H1 (cell line): ENCODE results near the gene PAK5. TPM values are rescaled to one million over a fixed set of nuclear protein-coding genes. Genes with fewer than 3 reads are reported as not detected.
A peak's percentile ranks its signal among the peaks of the same experiment; 100 is the strongest.

ENCODE experiments used
- BRCA1 ChIP-seq: IDR thresholded peaks from 2 replicates; pipeline ENCODE4 v1.6.1; 2012; ENCODE audit warnings: low read depth, low read length, improper control_type of control experiment
- CREB1 ChIP-seq: IDR thresholded peaks from 2 replicates; pipeline ENCODE4 v1.6.1; 2012; ENCODE audit warnings: inconsistent platforms
- CTBP2 ChIP-seq: IDR thresholded peaks from 2 replicates; pipeline ENCODE4 v1.7.0; 2011; ENCODE audit warnings: borderline replicate concordance, mild to moderate bottlenecking, moderate library complexity, mixed read lengths, low read length; ENCODE audit not compliant: insufficient read depth, insufficient read length
- EZH2 ChIP-seq: fragments of 200-600 bp; sonication (generic); IDR thresholded peaks from 2 replicates; pipeline ENCODE4 v1.7.1; 2012; ENCODE audit warnings: low read depth, mild to moderate bottlenecking, moderate library complexity, low read length, inconsistent platforms; ENCODE audit not compliant: severe bottlenecking
- HDAC6 ChIP-seq: IDR thresholded peaks from one replicate; pipeline ENCODE4 v1.7.1; 2012; ENCODE audit warnings: low read depth, mild to moderate bottlenecking, inconsistent platforms, low read length, moderate library complexity
- KDM5A ChIP-seq: fragments of 200-600 bp; IDR thresholded peaks from 2 replicates; pipeline ENCODE4 v1.7.1; 2012; ENCODE audit warnings: mild to moderate bottlenecking, low read length, inconsistent platforms, mixed read lengths
- PHF8 ChIP-seq: fragments of 200-600 bp; sonication (generic); conservative IDR thresholded peaks from 2 replicates; pipeline ENCODE4 v1.7.1; 2012; ENCODE audit warnings: low read depth, mild to moderate bottlenecking, inconsistent platforms, low read length, moderate library complexity
- POLR2AphosphoS5 ChIP-seq: IDR thresholded peaks from 2 replicates; pipeline ENCODE4 v1.6.1; 2011; ENCODE audit warnings: low read depth, low read length
- RAD21 ChIP-seq, 2 experiments: IDR thresholded peaks in 1 of 2; conservative IDR thresholded peaks in 1 of 2; 2 replicates each; pipeline ENCODE4 v1.6.1; 2011; ENCODE audit warnings: low read depth in 2 of 2, low read length in 2 of 2, improper control_type of control experiment in 1 of 2, inconsistent platforms in 1 of 2, mild to moderate bottlenecking in 1 of 2, moderate library complexity in 1 of 2
- RFX5 ChIP-seq: IDR thresholded peaks from 2 replicates; pipeline ENCODE4 v1.6.1; 2011; ENCODE audit warnings: low read depth, low read length, improper control_type of control experiment, borderline replicate concordance
- RXRA ChIP-seq: IDR thresholded peaks from 2 replicates; pipeline ENCODE4 v1.6.1; 2011; ENCODE audit warnings: low read depth, mild to moderate bottlenecking, low read length, moderate library complexity; ENCODE audit not compliant: insufficient read depth
- SAP30 ChIP-seq: fragments of 300-600 bp; sonication (generic); IDR thresholded peaks from 2 replicates; pipeline ENCODE4 v1.7.1; 2012; ENCODE audit warnings: low read length, moderate library complexity, mild to moderate bottlenecking, inconsistent platforms; ENCODE audit not compliant: insufficient read depth, insufficient replicate concordance
- SIN3A ChIP-seq, 2 experiments: IDR thresholded peaks in 1 of 2; conservative IDR thresholded peaks in 1 of 2; 2 replicates each; pipeline ENCODE4 v1.6.1; 2011 to 2012; ENCODE audit warnings: low read length in 2 of 2, improper control_type of control experiment in 1 of 2, low read depth in 1 of 2, mild to moderate bottlenecking in 1 of 2
- SIX5 ChIP-seq: IDR thresholded peaks from 2 replicates; pipeline ENCODE4 v1.6.1; 2011; ENCODE audit warnings: mild to moderate bottlenecking, low read depth, low read length
- SP4 ChIP-seq: IDR thresholded peaks from 2 replicates; pipeline ENCODE4 v1.6.1; 2012; ENCODE audit warnings: low read length, inconsistent platforms
- TAF1 ChIP-seq: IDR thresholded peaks from 2 replicates; pipeline ENCODE4 v1.6.1; 2011; ENCODE audit warnings: mild to moderate bottlenecking, low read depth, low read length
- TAF7 ChIP-seq: optimal IDR thresholded peaks from 2 replicates; pipeline ENCODE3; 2011; ENCODE audit warnings: low read depth, mild to moderate bottlenecking, inconsistent platforms, low read length, moderate library complexity, borderline replicate concordance
- TBP ChIP-seq: IDR thresholded peaks from 2 replicates; pipeline ENCODE4 v1.6.1; 2011; ENCODE audit warnings: low read depth, low read length, improper control_type of control experiment
- polyA plus RNA-seq, 7 experiments: library from polyadenylated mRNA; depleted of rRNA in 3 of 7; stranded (reverse) in 5 of 7; unstranded in 2 of 7; fragments of >200 nt in 5 of 7; fragments of 200-250 nt in 2 of 7; gene quantifications; 1 replicate in 5 of 7; 2 replicates in 1 of 7; 4 replicates in 1 of 7; pipeline versions ENCODE4 v1.2.1 to v1.2.3, GENCODE V29; 2011 to 2013; ENCODE audit warnings: missing spikeins in 2 of 7, mixed read lengths in 2 of 7
- total RNA-seq: library from RNA; stranded (reverse); fragmentation: NEBNext Ultra II Directional; extraction: Animal tissue kit (Norgen Biotek cat#: 25700); gene quantifications from 2 replicates; pipeline ENCODE4 v1.2.1, GENCODE V29; 2021
- TF ChIP-seq, protein P1 (sequence below): IDR thresholded peaks from 2 replicates; pipeline ENCODE4 v1.6.1; 2011; ENCODE audit warnings: low read length, improper control_type of control experiment
- TF ChIP-seq, protein P2 (sequence below): IDR thresholded peaks from 2 replicates; pipeline ENCODE4 v1.6.1; 2012; ENCODE audit warnings: inconsistent platforms
- TF ChIP-seq, protein P3 (sequence below): IDR thresholded peaks from 2 replicates; pipeline ENCODE4 v1.6.1; 2011; ENCODE audit warnings: low read depth, mild to moderate bottlenecking, low read length; ENCODE audit not compliant: insufficient read depth

PAK5 gene
- total and polyA plus RNA-seq, 2 of the 8 experiments (the other 6 are each of a cell fraction or from before 2014, with no cell fraction given): 0.54 to 0.80 TPM

DNA sequence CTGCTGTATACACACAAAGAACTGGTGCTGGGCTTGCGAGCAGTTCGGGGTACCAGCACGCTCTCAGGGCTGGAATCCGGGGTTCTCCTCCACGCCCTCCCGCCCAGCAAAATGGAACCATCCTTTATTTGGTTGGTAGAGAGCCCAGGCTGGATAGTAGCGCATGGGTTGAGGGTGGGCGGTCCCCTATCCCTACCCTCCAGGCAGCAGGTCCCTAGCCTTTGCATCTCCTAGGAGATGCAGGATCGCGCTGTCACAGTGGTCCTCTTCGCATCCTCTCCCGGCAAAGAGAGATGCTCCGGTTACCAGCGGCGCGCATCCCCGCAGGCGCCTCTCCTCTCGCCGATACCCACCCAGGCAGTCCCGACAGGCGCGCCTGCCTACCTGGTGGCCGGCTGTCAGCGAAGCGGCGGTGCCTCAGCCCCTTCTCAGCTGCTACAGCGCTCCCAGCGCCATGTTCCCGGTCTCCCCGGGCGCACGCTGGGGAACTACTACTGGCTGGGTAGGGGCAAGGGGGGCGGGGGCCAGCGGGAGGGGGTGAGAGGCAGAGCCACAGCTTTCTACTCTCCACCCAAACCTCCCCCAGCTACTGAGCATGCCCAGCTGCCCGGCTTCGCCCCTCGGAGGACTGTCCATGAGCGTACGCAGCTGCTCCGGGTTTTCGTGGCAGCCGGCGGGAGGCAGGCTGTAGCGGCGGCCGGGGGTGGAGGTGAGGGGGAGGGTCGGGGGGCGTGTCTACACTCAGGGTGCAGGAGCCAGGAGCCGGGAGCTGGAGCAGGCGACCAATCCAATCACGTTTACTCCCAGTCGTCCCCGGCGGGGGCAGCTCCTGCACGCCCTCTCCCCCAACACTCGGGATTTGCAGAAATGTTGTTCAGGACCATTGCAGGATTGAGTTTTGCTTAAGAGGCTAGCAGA, at the start of gene PAK5 (continued):
- TF ChIP-seq, protein P1, sequence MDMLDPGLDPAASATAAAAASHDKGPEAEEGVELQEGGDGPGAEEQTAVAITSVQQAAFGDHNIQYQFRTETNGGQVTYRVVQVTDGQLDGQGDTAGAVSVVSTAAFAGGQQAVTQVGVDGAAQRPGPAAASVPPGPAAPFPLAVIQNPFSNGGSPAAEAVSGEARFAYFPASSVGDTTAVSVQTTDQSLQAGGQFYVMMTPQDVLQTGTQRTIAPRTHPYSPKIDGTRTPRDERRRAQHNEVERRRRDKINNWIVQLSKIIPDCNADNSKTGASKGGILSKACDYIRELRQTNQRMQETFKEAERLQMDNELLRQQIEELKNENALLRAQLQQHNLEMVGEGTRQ: no peak
- TF ChIP-seq POLR2AphosphoS5: no peak
- no peak for TF ChIP-seq TBP
- no peak for TF ChIP-seq KDM5A
- TF ChIP-seq SIX5: no peak
- peak; percentile 32 for TF ChIP-seq TAF7
- peak; percentile 49 for TF ChIP-seq TAF1
- TF ChIP-seq RFX5: no peak
- TF ChIP-seq HDAC6: no peak
- peak; percentile 1 to 8; a peak in 2 of 4 replicates for TF ChIP-seq RAD21 (IDR thresholded peaks at IDR 0.05 in 1 of 2, conservative IDR thresholded peaks at IDR 0.05 in 1 of 2; ENCODE audit: low read depth in 2 of 2, low read length in 2 of 2)
- peak; percentile 36; the same call in 1 of the 2 replicates for TF ChIP-seq CREB1
- no peak for TF ChIP-seq BRCA1
- TF ChIP-seq, protein P2, sequence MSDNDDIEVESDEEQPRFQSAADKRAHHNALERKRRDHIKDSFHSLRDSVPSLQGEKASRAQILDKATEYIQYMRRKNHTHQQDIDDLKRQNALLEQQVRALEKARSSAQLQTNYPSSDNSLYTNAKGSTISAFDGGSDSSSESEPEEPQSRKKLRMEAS: no peak
- peak in 1 of 2 experiments; percentile 76; a peak in 2 of 4 replicates for TF ChIP-seq SIN3A (conservative IDR thresholded peaks at IDR 0.05 in 1 of 2, IDR thresholded peaks at IDR 0.05 in 1 of 2; ENCODE audit: low read depth in 1 of 2, low read length in 2 of 2)
- TF ChIP-seq RXRA: no peak
- TF ChIP-seq SAP30: peak; percentile 77
- no peak for TF ChIP-seq SP4
- no peak for TF ChIP-seq EZH2
- TF ChIP-seq, protein P3, sequence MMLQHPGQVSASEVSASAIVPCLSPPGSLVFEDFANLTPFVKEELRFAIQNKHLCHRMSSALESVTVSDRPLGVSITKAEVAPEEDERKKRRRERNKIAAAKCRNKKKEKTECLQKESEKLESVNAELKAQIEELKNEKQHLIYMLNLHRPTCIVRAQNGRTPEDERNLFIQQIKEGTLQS: no peak
- TF ChIP-seq CTBP2: no peak
- TF ChIP-seq PHF8: 0 out of 2 replicates have a peak, but pooled peaks have one; percentile 24
